Measurements from ENCODE around the gene NXT1.

DNA sequence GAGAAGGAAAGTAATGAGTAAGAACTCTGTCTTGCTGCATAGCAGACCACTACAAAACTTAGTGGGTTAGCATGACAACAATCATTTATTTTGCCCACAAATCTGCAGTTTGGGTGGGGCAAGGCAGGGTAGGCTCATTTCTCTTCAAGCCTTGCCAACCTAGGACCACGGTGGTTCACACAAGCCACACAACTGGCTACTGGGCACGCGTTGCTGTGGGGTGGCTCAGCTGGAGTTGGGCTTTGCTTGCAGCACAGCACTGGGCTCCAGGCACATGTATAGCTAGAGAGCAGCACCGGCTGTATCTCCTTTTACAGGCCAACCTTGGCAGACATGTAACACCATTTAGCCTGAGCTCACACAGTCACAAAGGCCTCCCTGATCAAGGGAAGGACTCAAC is 4.6 kb upstream of the NXT1 start:
- TF ChIP-seq CTCF (conservative IDR thresholded peaks at IDR 0.05; ENCODE audit: low read length), result no peak
- TF ChIP-seq EZH2phosphoT487 (IDR thresholded peaks at IDR 0.05; ENCODE audit: borderline replicate concordance, low read depth, low read length), result no peak
